ENCODE results near the gene AP2A2.

The AP2A2 gene

DNA sequence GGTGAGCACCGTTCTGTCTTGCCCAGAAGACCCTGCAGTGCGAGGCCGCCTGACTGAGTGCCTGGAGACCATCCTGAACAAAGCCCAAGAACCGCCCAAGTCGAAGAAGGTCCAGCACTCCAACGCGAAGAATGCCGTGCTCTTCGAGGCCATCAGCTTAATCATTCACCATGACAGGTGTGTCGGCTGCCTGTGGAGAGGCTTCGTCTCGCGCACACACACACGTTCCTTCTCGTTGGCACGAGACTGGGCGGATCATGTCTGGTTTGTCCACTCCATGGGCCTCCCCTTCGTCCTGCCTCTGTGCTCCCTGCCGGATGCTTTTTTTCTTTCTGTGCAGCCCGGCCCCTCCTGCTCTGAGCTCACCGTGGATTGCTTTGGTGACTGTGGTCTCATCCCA lies 59.7 kb downstream of the AP2A2 start:
- no peaks in the 10 kb centered on the region for H3K4me1 ChIP-seq (ENCODE audit: insufficient read depth, low read length)
- no peak overlapping the region for H3K27ac ChIP-seq (ENCODE audit: low read length)
- H3K9me3 ChIP-seq (ENCODE audit: insufficient read depth, low read depth, low read length), result no peaks in the 10 kb centered on the region
- peaks cover 83% of the 10 kb centered on the region for H3K36me3 ChIP-seq (ENCODE audit: insufficient read depth, low read depth, low read length)
- H3K27me3 ChIP-seq (ENCODE audit: insufficient read depth, low read length), result no peaks in the 10 kb centered on the region
- no peak overlapping the region for H3K9ac ChIP-seq (ENCODE audit: low read depth, low read length)
- no peak overlapping the region for H3K4me3 ChIP-seq (ENCODE audit: low read length)

DNA sequence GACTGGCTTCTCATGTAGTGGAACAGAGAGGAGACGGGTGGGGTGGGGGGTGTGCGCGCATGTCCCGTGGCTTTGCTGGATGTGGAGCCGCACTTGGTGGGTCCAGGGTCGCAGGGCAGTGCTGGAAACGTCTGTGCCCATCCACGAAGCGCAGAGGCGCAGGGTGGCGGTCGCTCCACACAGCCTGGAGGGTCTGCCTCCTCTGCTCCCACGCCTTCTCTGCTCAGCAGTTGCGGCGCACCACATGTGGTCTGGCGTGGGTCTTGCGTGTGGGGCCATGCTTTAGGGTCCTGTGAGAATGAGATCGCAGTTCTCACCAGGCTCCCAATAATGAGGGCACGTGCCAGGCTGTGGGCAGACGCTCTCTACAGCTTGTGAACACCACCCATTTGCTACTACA lies 60.2 kb downstream of the AP2A2 start:
- Histone ChIP-seq H3K4me1 (ENCODE audit: insufficient read depth, low read length) (no peaks in the 10 kb centered on the region), H3K27ac (ENCODE audit: low read length) (no peak overlapping the region), H3K36me3 (ENCODE audit: insufficient read depth, low read depth, low read length) (peaks cover 83% of the 10 kb centered on the region), H3K4me3 (ENCODE audit: low read length) (no peak overlapping the region), H3K27me3 (ENCODE audit: insufficient read depth, low read length) (no peaks in the 10 kb centered on the region), H3K9me3 (ENCODE audit: insufficient read depth, low read depth, low read length) (no peaks in the 10 kb centered on the region), H3K9ac (ENCODE audit: low read depth, low read length) (no peak overlapping the region)

DNA sequence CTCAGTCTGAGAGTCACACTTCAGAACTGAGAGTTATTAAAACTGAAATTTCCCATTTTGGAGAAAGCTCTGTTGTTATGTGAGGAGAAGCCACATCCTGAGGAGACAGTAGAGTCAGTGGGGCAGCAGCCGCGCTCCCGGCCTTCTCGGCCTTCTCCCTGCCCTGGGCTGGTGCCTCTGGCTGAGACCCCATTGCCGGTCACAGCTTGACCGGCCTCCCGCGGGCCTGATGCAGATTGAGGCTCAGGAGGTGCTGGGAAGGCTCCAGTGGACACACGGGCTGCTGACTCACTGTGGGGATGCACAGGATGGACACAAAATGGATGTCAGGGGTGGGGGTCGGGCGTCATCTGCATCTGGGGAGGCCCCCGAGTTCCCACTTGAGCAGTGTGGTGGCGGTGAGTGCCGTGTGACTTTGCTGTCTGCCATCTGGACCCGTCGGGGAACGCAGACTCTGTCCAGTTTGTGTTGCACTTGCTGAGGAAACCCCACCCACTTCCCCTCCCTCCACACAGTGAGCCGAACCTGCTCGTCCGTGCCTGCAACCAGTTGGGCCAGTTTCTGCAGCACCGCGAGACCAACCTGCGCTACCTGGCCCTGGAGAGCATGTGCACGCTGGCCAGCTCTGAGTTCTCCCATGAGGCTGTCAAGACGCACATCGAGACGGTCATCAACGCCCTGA lies 60.7 kb downstream of the AP2A2 start:
- no peaks in the 10 kb centered on the region for H3K4me1 ChIP-seq (ENCODE audit: insufficient read depth, low read length)
- H3K9me3 ChIP-seq (ENCODE audit: insufficient read depth, low read depth, low read length), result no peaks in the 10 kb centered on the region
- no peaks in the 10 kb centered on the region for H3K27me3 ChIP-seq (ENCODE audit: insufficient read depth, low read length)
- H3K36me3 ChIP-seq (ENCODE audit: insufficient read depth, low read depth, low read length), result peaks cover 78% of the 10 kb centered on the region
- H3K4me3 ChIP-seq (ENCODE audit: low read length), result no peak overlapping the region
- no peak overlapping the region for H3K9ac ChIP-seq (ENCODE audit: low read depth, low read length)
- H3K27ac ChIP-seq (ENCODE audit: low read length), result no peak overlapping the region

DNA sequence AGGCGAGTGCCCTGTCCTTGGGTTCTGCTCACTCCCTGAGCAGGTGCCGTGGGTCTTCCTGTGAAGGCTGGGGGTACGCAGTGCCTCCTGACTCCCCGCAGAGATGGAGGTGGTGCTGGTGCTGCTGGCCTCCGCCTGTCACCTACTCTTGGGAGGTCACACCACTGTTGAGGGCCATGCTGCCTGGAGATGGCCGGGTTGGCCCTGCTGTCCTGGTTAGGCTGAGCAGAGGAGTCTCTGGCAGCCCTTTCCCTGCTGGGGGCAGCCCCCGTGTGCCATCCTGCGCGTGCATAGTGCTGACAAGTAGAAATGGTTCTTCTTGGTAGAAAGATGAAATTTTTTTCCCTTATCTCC lies 61.3 kb downstream of the AP2A2 start:
- Histone ChIP-seq H3K9me3 (ENCODE audit: insufficient read depth, low read depth, low read length) (no peaks in the 10 kb centered on the region), H3K27ac (ENCODE audit: low read length) (no peak overlapping the region), H3K36me3 (ENCODE audit: insufficient read depth, low read depth, low read length) (peaks cover 72% of the 10 kb centered on the region), H3K9ac (ENCODE audit: low read depth, low read length) (no peak overlapping the region), H3K27me3 (ENCODE audit: insufficient read depth, low read length) (no peaks in the 10 kb centered on the region), H3K4me1 (ENCODE audit: insufficient read depth, low read length) (no peaks in the 10 kb centered on the region), H3K4me3 (ENCODE audit: low read length) (no peak overlapping the region)

DNA sequence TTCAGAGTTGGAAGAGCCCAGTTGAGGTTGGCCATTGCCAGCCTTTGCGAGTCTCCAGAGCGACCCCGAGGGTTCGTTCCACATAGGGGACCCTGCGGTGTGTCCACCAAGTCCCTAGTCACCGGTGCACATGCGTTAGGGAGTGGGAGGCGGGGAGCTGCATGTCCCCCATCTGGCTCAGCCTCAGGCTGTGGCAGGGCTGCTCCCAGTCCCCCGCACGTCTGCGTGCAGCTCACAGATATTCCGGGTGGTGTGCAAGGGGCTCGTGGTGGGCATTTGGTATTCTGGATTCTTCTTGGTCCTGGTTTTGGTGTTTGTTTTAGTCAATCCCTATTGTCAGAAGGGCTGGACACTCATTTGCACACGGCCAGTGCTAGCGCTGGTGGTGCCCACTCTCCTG lies 62.0 kb downstream of the AP2A2 start:
- Histone ChIP-seq H3K9ac (ENCODE audit: low read depth, low read length) (no peak overlapping the region), H3K36me3 (ENCODE audit: insufficient read depth, low read depth, low read length) (peaks cover 73% of the 10 kb centered on the region), H3K4me3 (ENCODE audit: low read length) (no peak overlapping the region)

DNA sequence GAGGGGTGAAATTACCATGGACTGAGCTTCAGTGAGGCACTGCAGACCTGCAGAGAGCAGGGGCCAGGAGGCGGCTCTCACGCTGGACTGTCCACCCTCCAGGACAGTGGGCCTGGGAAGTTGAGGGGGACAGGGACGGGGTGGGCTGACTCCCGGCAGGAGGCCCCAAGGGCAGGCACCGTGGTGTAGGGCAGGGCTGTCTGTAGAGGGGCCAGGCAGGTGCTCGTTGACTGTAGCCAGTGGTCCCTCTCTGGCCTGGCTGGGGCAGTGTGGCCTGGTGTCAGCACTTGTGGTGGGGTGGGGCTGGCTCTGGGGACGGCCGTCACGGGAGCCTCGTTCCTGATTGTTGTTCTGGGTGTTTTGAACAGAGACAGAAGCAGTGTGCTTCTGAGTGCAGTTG lies 64.4 kb downstream of the AP2A2 start:
- Histone ChIP-seq H3K9ac (ENCODE audit: low read depth, low read length) (no peak overlapping the region), H3K4me3 (ENCODE audit: low read length) (no peak overlapping the region), H3K27me3 (ENCODE audit: insufficient read depth, low read length) (no peaks in the 10 kb centered on the region), H3K36me3 (ENCODE audit: insufficient read depth, low read depth, low read length) (peaks cover 72% of the 10 kb centered on the region), H3K9me3 (ENCODE audit: insufficient read depth, low read depth, low read length) (no peaks in the 10 kb centered on the region), H3K27ac (ENCODE audit: low read length) (no peak overlapping the region), H3K4me1 (ENCODE audit: insufficient read depth, low read length) (no peaks in the 10 kb centered on the region)

More for the DNA sequence above, 62.0 kb downstream of the AP2A2 start:
- Histone ChIP-seq H3K4me1 (ENCODE audit: insufficient read depth, low read length) (no peaks in the 10 kb centered on the region), H3K27ac (ENCODE audit: low read length) (no peak overlapping the region), H3K9me3 (ENCODE audit: insufficient read depth, low read depth, low read length) (no peaks in the 10 kb centered on the region), H3K27me3 (ENCODE audit: insufficient read depth, low read length) (no peaks in the 10 kb centered on the region)

DNA sequence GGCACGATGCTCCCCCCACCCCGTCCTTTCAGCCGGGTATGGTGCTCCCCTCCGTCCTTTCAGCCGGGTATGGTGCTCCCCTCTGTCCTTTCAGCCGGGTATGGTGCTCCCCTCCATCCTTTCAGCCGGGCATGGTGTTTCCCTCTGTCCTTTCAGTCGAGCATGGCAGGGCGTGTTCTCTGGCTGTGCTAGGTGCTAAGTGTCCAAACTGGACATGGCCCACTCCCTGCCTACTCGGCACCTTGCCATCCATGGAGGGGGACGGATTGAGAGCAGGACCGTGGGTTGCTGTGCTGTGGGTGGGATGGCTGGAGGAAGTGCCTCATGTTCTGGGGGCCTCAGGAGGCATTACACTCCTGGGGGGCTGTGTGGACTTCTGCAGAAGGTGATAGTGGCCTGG lies 65.4 kb downstream of the AP2A2 start:
- Histone ChIP-seq H3K27ac (ENCODE audit: low read length) (no peak overlapping the region), H3K36me3 (ENCODE audit: insufficient read depth, low read depth, low read length) (peaks cover 66% of the 10 kb centered on the region), H3K4me1 (ENCODE audit: insufficient read depth, low read length) (no peaks in the 10 kb centered on the region), H3K4me3 (ENCODE audit: low read length) (no peak overlapping the region), H3K9me3 (ENCODE audit: insufficient read depth, low read depth, low read length) (no peaks in the 10 kb centered on the region), H3K9ac (ENCODE audit: low read depth, low read length) (no peak overlapping the region), H3K27me3 (ENCODE audit: insufficient read depth, low read length) (no peaks in the 10 kb centered on the region)

DNA sequence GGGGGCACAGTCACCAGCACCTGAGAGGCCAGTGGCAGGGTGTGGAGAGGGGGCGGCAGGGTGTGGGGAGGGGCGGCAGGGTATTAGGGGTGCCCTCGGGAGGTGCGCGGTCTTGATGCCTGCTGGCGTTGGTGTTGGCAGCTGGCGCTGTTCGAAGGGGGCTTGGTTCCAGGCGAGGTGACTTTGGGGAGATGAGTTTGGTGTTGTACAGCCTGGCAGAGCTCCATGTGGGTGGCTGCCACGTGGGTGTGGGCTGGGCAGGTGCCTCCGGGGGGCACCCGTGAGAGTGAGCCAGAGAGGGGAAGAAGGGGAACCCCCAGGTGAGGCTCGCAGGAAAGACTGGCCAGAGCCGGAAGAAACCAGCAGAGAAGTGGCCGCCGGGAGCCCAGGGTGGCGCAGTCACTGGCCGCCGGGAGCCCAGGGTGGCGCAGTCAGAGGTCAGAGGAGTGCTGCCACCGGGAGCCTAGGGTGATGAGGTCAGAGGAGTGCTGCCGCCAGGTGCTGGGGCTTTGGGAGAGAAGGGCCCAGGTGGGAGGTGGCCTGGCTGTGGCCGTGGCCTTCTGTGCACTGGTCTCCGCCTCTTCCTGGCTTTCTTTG lies 66.1 kb downstream of the AP2A2 start:
- no peak overlapping the region for H3K4me3 ChIP-seq (ENCODE audit: low read length)
- H3K36me3 ChIP-seq (ENCODE audit: insufficient read depth, low read depth, low read length), result peaks cover 58% of the 10 kb centered on the region
- no peaks in the 10 kb centered on the region for H3K4me1 ChIP-seq (ENCODE audit: insufficient read depth, low read length)
- no peak overlapping the region for H3K9ac ChIP-seq (ENCODE audit: low read depth, low read length)
- no peaks in the 10 kb centered on the region for H3K27me3 ChIP-seq (ENCODE audit: insufficient read depth, low read length)
- no peaks in the 10 kb centered on the region for H3K9me3 ChIP-seq (ENCODE audit: insufficient read depth, low read depth, low read length)
- H3K27ac ChIP-seq (ENCODE audit: low read length), result no peak overlapping the region

DNA sequence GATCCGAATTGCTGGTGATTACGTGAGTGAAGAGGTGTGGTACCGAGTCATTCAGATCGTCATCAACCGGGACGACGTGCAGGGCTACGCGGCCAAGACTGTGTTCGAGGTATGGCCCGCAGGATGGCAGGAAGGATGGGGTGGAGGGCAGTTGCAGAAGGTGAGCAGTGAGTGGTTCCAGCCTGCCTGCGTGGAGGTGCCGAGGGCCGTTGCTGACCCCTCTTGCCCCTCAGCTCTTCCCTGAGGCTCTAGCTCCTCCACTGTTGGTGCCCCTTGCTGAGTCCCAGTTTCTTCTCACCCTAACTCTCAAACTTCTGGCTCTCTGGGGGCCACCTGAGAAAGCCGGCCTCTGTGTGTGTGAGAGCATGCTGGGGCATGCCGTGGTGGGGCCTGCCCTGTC lies 66.9 kb downstream of the AP2A2 start:
- H3K36me3 ChIP-seq (ENCODE audit: insufficient read depth, low read depth, low read length), result peaks cover 51% of the 10 kb centered on the region
- H3K27ac ChIP-seq (ENCODE audit: low read length), result no peak overlapping the region
- H3K27me3 ChIP-seq (ENCODE audit: insufficient read depth, low read length), result no peaks in the 10 kb centered on the region

DNA sequence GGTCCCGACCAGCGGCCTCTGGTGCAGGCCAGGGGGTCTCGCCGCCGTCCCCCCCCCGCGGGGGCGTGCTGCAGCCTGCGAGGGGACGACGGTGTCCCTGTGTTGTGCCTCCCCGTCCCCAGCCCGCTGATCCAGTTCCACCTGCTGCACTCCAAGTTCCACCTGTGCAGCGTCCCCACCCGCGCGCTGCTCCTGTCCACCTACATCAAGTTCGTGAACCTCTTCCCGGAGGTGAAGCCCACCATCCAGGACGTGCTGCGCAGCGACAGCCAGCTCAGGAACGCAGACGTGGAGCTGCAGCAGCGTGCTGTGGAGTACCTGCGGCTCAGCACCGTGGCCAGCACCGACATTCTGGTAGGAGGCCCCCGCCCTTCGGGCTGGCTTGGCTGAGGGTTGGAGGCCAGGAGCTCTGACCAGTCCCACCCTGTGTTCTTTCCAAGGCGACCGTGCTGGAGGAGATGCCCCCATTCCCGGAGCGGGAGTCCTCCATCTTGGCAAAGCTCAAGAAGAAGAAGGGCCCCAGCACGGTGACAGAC lies 68.0 kb downstream of the AP2A2 start:
- Histone ChIP-seq H3K36me3 (ENCODE audit: insufficient read depth, low read depth, low read length) (peaks cover 40% of the 10 kb centered on the region), H3K4me3 (ENCODE audit: low read length) (no peak overlapping the region), H3K9me3 (ENCODE audit: insufficient read depth, low read depth, low read length) (no peaks in the 10 kb centered on the region), H3K9ac (ENCODE audit: low read depth, low read length) (no peak overlapping the region), H3K27me3 (ENCODE audit: insufficient read depth, low read length) (no peaks in the 10 kb centered on the region), H3K4me1 (ENCODE audit: insufficient read depth, low read length) (no peaks in the 10 kb centered on the region), H3K27ac (ENCODE audit: low read length) (no peak overlapping the region)

More for the DNA sequence above, 66.9 kb downstream of the AP2A2 start:
- Histone ChIP-seq H3K4me1 (ENCODE audit: insufficient read depth, low read length) (no peaks in the 10 kb centered on the region), H3K9me3 (ENCODE audit: insufficient read depth, low read depth, low read length) (no peaks in the 10 kb centered on the region), H3K4me3 (ENCODE audit: low read length) (no peak overlapping the region), H3K9ac (ENCODE audit: low read depth, low read length) (no peak overlapping the region)

DNA sequence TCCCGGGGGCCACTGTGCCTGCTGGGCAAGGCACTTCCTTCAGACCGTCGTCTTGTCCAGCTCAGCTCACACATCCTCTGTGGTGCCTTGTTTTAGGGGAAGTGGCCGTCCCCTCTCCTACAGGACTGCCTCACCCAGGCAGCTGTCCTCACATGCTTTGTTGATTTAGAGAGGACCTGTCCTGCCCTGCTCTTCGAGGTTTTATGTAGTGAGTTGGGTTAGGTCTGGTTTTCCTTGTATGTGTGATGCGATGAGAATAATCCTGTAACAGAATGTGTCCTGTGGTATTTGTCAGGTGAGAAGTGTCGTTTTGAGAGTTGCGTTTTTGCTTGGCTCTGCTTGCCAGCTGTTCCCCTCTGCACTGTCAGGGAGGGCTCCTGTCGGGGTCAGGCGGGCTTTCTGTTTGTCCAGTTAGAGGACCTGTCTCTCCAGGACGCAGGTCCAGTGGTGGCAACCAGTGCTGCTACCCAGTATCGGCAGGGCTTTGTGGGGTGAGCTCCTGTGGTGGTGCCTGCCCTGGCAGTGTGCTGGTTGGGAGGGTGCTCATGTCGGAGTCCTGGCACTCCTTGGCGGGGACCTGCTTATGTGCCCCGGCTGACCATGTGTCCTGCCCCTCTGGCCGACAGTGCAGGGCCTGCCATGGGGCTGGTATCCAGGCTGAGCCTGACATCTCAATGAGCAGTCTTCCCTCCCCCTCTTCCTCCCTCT lies 69.5 kb downstream of the AP2A2 start:
- H3K9me3 ChIP-seq (ENCODE audit: insufficient read depth, low read depth, low read length), result no peaks in the 10 kb centered on the region
- no peak overlapping the region for H3K27ac ChIP-seq (ENCODE audit: low read length)
- H3K36me3 ChIP-seq (ENCODE audit: insufficient read depth, low read depth, low read length), result peaks cover 28% of the 10 kb centered on the region
- H3K4me1 ChIP-seq (ENCODE audit: insufficient read depth, low read length), result no peaks in the 10 kb centered on the region
- no peak overlapping the region for H3K9ac ChIP-seq (ENCODE audit: low read depth, low read length)
- no peak overlapping the region for H3K4me3 ChIP-seq (ENCODE audit: low read length)
- no peaks in the 10 kb centered on the region for H3K27me3 ChIP-seq (ENCODE audit: insufficient read depth, low read length)

All from iPS-20b (cell line).